Brain microvascular endothelial cell (primary cell): ENCODE data around the gene DLG5.

Experiments used
- DNase-seq: peaks from one replicate; pipeline ENCODE4 v3.0.0-alpha.2; 2020
- H3K27ac ChIP-seq: fragments of 250-450 bp; sonication (Bioruptor Pico); 2 replicates; pipeline ENCODE4 v1.5.1; 2020; ENCODE audit warnings: mild to moderate bottlenecking, moderate library complexity
- H3K27me3 ChIP-seq: fragments of 250-450 bp; sonication (Bioruptor Pico); replicated peaks from 2 replicates; pipeline ENCODE4 v1.5.1; 2020; ENCODE audit warnings: mild to moderate bottlenecking
- H3K36me3 ChIP-seq: fragments of 250-450 bp; sonication (Bioruptor Pico); replicated peaks from 2 replicates; pipeline ENCODE4 v1.5.1; 2020; ENCODE audit warnings: mild to moderate bottlenecking
- H3K4me3 ChIP-seq: 2 replicates; pipeline ENCODE4 v1.5.1; 2011; ENCODE audit warnings: low read depth, mild to moderate bottlenecking, control low read depth, low read length, moderate library complexity
- in situ Hi-C: cut with HindIII; loops from 2 replicates; pipeline ENCODE4 v1.10.0; 2017; ENCODE audit warnings: low sequenced_read_pairs, low pct_ligation_motif_present
- TF ChIP-seq, protein P1 (sequence below): IDR thresholded peaks from 2 replicates; pipeline ENCODE4 v1.5.1; 2011; ENCODE audit warnings: low read depth, mild to moderate bottlenecking, moderate library complexity, low read length, control low read depth, inconsistent platforms; ENCODE audit errors: missing control alignments

Gene DLG5

GRCh38 chr10:77972148-77972547 lies 45.6 kb upstream of the DLG5 start:
- peaks cover 17% of the 10 kb centered on the region for H3K36me3 ChIP-seq
- no peak overlapping the region for H3K4me3 ChIP-seq
- H3K27ac ChIP-seq: no peak overlapping the region
- in situ Hi-C loops: no loop called here
- TF ChIP-seq, protein P1, sequence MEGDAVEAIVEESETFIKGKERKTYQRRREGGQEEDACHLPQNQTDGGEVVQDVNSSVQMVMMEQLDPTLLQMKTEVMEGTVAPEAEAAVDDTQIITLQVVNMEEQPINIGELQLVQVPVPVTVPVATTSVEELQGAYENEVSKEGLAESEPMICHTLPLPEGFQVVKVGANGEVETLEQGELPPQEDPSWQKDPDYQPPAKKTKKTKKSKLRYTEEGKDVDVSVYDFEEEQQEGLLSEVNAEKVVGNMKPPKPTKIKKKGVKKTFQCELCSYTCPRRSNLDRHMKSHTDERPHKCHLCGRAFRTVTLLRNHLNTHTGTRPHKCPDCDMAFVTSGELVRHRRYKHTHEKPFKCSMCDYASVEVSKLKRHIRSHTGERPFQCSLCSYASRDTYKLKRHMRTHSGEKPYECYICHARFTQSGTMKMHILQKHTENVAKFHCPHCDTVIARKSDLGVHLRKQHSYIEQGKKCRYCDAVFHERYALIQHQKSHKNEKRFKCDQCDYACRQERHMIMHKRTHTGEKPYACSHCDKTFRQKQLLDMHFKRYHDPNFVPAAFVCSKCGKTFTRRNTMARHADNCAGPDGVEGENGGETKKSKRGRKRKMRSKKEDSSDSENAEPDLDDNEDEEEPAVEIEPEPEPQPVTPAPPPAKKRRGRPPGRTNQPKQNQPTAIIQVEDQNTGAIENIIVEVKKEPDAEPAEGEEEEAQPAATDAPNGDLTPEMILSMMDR: no peak
- no peaks in the 10 kb centered on the region for H3K27me3 ChIP-seq
- no peak for DNase-seq

- Histone ChIP-seq H3K27me3 (no peaks in the 10 kb centered on the region), H3K4me3 (no peak overlapping the region), H3K36me3 (peaks cover 13% of the 10 kb centered on the region), H3K27ac (peak overlapping the region; percentile 53)
- in situ Hi-C loops: no loop called here
- DNase-seq: no peak
- TF ChIP-seq, protein P1: no peak
Measured at GRCh38 chr10:77971804-77972144, 45.2 kb upstream of the DLG5 start.

DNA sequence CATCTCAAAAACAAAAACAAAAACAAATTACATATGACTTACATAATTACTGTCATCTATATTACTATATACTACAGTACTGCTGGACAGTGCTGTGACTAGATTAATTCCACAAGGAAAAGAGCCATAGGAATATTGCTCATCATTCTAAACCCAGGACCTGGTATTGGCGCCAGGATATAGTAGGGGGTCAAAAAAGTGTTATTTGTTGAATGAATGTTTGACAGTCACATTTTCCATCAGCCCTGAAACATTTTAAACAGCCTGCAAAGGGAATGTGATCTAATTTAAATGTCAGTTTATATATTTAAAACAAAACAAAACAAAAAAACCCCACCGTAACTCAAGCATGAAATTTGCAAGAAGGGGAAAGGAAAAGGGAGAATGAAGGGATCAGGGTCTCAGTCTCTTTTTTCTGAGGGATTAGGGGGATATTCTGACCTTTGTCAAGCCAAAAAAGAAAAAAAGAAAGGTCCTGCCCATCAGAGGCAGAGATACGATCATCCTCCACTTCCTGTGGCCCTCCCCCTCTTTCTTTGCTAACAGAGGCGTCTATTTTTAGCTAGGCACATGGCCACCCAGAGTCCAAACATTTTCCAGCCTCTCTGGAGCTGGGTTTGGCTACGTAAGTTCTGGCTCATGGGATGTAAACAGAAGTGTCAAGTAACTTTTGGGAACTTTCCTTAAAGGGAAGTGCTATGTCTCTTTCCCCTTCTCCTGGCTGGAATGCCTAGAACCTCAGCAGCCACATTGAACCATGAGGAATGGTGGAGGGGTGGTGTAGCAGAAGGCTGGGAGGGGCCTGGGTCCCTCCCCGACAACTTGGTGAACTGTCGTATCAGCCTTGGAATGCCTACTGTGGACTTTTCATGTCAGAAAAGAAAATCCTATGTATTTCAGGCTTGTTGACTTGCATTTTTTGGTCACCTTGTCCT lies 44.6 kb upstream of the DLG5 start:
- TF ChIP-seq, protein P1: no peak
- Histone ChIP-seq H3K4me3 (no peak overlapping the region), H3K36me3 (peaks cover 7% of the 10 kb centered on the region), H3K27me3 (no peaks in the 10 kb centered on the region), H3K27ac (peak overlapping the region; percentile 53)
- in situ Hi-C loops: no loop called here
- peak; percentile 81 for DNase-seq

- no peaks in the 10 kb centered on the region for H3K27me3 ChIP-seq
- TF ChIP-seq, protein P1: no peak
- no peak for DNase-seq
- H3K36me3 ChIP-seq: no peaks in the 10 kb centered on the region
- H3K27ac ChIP-seq: no peak overlapping the region
- in situ Hi-C loops: no loop called here
- no peak overlapping the region for H3K4me3 ChIP-seq
Measured at GRCh38 chr10:77969114-77969513, 42.6 kb upstream of the DLG5 start.

GRCh38 chr10:77967611-77968022 lies 41.1 kb upstream of the DLG5 start:
- TF ChIP-seq, protein P1: no peak
- no peak for DNase-seq
- H3K36me3 ChIP-seq: no peaks in the 10 kb centered on the region
- no peak overlapping the region for H3K4me3 ChIP-seq
- H3K27ac ChIP-seq: no peak overlapping the region
- H3K27me3 ChIP-seq: no peaks in the 10 kb centered on the region
- in situ Hi-C loops: no loop called here
